H1 (cell line): ENCODE measurements around the gene CCDC78. TPM values are rescaled to one million over a fixed set of nuclear protein-coding genes. Genes with fewer than 3 reads are reported as not detected.

Source experiments
- CTCF ChIA-PET: fragments of 300-600 bp; sonication (Branson Sonifier 250); formaldehyde crosslinking; loops from one replicate; lab custom pipeline; 2021; ENCODE audit not compliant: partially characterized antibody; lab: Charles Lee
- POLR2A ChIA-PET: fragments of 300-600 bp; sonication (Branson Sonifier 250); formaldehyde crosslinking; loops from one replicate; lab custom pipeline; 2021; ENCODE audit warnings: inconsistent platforms; ENCODE audit not compliant: partially characterized antibody; lab: Charles Lee
- DNase-seq, 2 experiments: peaks; one replicate each; pipeline versions ENCODE4 v3.0.0 to v3.0.0-alpha.2; 2010 to 2022; ENCODE audit warnings: low spot score in 2 of 2, low read depth in 1 of 2, mixed read lengths in 1 of 2
- FAIRE-seq: peaks from 2 replicates; lab custom pipeline; 2011; peaks lifted over from hg19 to GRCh38; lab: Jason Lieb, UNC
- H2AFZ ChIP-seq: 2 replicates; pipeline ENCODE4 v1.8.1; 2012; ENCODE audit warnings: low read length, inconsistent platforms
- H2AK5ac ChIP-seq: 2 replicates; pipeline ENCODE4 v1.6.1; 2013; ENCODE audit warnings: low read depth, low read length
- H2BK120ac ChIP-seq: replicated peaks from 2 replicates; pipeline ENCODE3; 2013; ENCODE audit warnings: low read depth, low read length, inconsistent platforms
- H2BK12ac ChIP-seq: 2 replicates; pipeline ENCODE4 v1.6.1; 2013; ENCODE audit warnings: low read depth, low read length
- H2BK15ac ChIP-seq: 2 replicates; pipeline ENCODE4 v1.6.1; 2013; ENCODE audit warnings: low read length
- H2BK20ac ChIP-seq: 2 replicates; pipeline ENCODE4 v1.6.1; 2013; ENCODE audit warnings: low read length
- H2BK5ac ChIP-seq: 2 replicates; pipeline ENCODE4 v1.6.1; 2013; ENCODE audit warnings: low read depth, low read length
- H3K14ac ChIP-seq: 2 replicates; pipeline ENCODE4 v1.6.1; 2013; ENCODE audit warnings: inconsistent platforms; ENCODE audit not compliant: insufficient read length
- H3K18ac ChIP-seq: 2 replicates; pipeline ENCODE4 v1.6.1; 2013; ENCODE audit warnings: low read length; ENCODE audit errors: extremely low read depth
- H3K23ac ChIP-seq: 2 replicates; pipeline ENCODE4 v1.6.1; 2013; ENCODE audit warnings: inconsistent platforms; ENCODE audit not compliant: insufficient read length
- H3K23me2 ChIP-seq: 2 replicates; pipeline ENCODE4 v1.6.1; 2013; ENCODE audit warnings: low read depth, low read length
- H3K27ac ChIP-seq: 2 replicates; pipeline ENCODE4 v1.6.1; 2011; ENCODE audit warnings: low read depth, low read length, inconsistent platforms
- H3K27me3 ChIP-seq, 4 experiments: replicated peaks in 1 of 4; 1 replicate in 1 of 4; 2 replicates in 3 of 4; pipeline versions ENCODE4 v1.6.1 to v1.8.1; 2011 to 2013; ENCODE audit warnings: low read length in 3 of 4, mild to moderate bottlenecking in 3 of 4, inconsistent platforms in 2 of 4, mixed read lengths in 2 of 4, moderate library complexity in 1 of 4; ENCODE audit not compliant: control insufficient read depth in 3 of 4, insufficient read depth in 3 of 4; ENCODE audit errors: extremely low read depth in 1 of 4
- H3K36me3 ChIP-seq, 4 experiments: 2 replicates each; pipeline versions ENCODE4 v1.6.1 to v1.8.1; 2011 to 2013; ENCODE audit warnings: mild to moderate bottlenecking in 4 of 4, low read length in 3 of 4, moderate library complexity in 2 of 4, control low read depth in 1 of 4, inconsistent platforms in 1 of 4; ENCODE audit not compliant: insufficient read depth in 4 of 4, control insufficient read depth in 2 of 4
- H3K4ac ChIP-seq: replicated peaks from 2 replicates; pipeline ENCODE3; 2013; ENCODE audit warnings: low read length, low read depth, mixed read lengths, inconsistent platforms; ENCODE audit not compliant: insufficient read length
- H3K4me1 ChIP-seq, 4 experiments: replicated peaks in 1 of 4; 1 replicate in 1 of 4; 2 replicates in 3 of 4; pipeline versions ENCODE4 v1.6.1 to v1.8.1; 2011 to 2013; ENCODE audit warnings: low read length in 3 of 4, inconsistent platforms in 2 of 4, mixed read lengths in 1 of 4; ENCODE audit not compliant: insufficient read depth in 4 of 4, control insufficient read depth in 3 of 4
- H3K4me2 ChIP-seq, 2 experiments: 2 replicates each; pipeline versions ENCODE4 v1.6.1 to v1.8.1; 2011 to 2013; ENCODE audit warnings: low read depth in 2 of 2, low read length in 2 of 2, control low read depth in 1 of 2, inconsistent platforms in 1 of 2, mild to moderate bottlenecking in 1 of 2; ENCODE audit not compliant: insufficient read depth in 1 of 2
- H3K4me3 ChIP-seq, 4 experiments: fragments of 200-600, 300-600 bp in 1 of 4; sonication (generic), shearing (Covaris generic), sonication (Bioruptor Twin) in 1 of 4; 2 replicates each; pipeline versions ENCODE4 v1.5.1 to v1.8.1; 2011 to 2016; ENCODE audit warnings: low read length in 4 of 4, low read depth in 3 of 4, control low read depth in 2 of 4, inconsistent platforms in 2 of 4, mild to moderate bottlenecking in 2 of 4, mixed read lengths in 1 of 4, moderate library complexity in 1 of 4; ENCODE audit not compliant: insufficient read depth in 2 of 4; ENCODE audit errors: extremely low read depth in 1 of 4
- H3K56ac ChIP-seq: replicated peaks from 2 replicates; pipeline ENCODE3; 2013; ENCODE audit warnings: low read depth, mild to moderate bottlenecking, mixed read lengths, low read length, inconsistent platforms; ENCODE audit not compliant: insufficient read length
- H3K79me1 ChIP-seq: 2 replicates; pipeline ENCODE4 v1.6.1; 2013; ENCODE audit warnings: low read depth, low read length, control low read depth
- H3K79me2 ChIP-seq, 2 experiments: 2 replicates each; pipeline versions ENCODE4 v1.6.1 to v1.8.1; 2012 to 2013; ENCODE audit warnings: low read length in 2 of 2, mild to moderate bottlenecking in 2 of 2, inconsistent platforms in 1 of 2; ENCODE audit not compliant: insufficient read depth in 2 of 2, control insufficient read depth in 1 of 2
- H3K9ac ChIP-seq, 4 experiments: replicated peaks in 1 of 4; 1 replicate in 1 of 4; 2 replicates in 3 of 4; pipeline versions ENCODE4 v1.6.1 to v1.8.1; 2011 to 2013; ENCODE audit warnings: low read depth in 3 of 4, low read length in 3 of 4, control low read depth in 2 of 4, mild to moderate bottlenecking in 2 of 4, moderate library complexity in 2 of 4, inconsistent platforms in 1 of 4; ENCODE audit errors: extremely low read depth in 1 of 4
- H3K9me3 ChIP-seq, 2 experiments: 2 replicates each; pipeline versions ENCODE4 v1.6.1 to v1.8.1; 2012 to 2013; ENCODE audit warnings: mild to moderate bottlenecking in 2 of 2, moderate library complexity in 2 of 2, control low read depth in 1 of 2, inconsistent platforms in 1 of 2, low read depth in 1 of 2, low read length in 1 of 2, mixed read lengths in 1 of 2; ENCODE audit not compliant: insufficient read depth in 2 of 2
- H4K20me1 ChIP-seq, 2 experiments: replicated peaks in 1 of 2; 2 replicates each; pipeline versions ENCODE3 to v1.8.1; 2011 to 2013; ENCODE audit warnings: inconsistent platforms in 2 of 2, low read length in 2 of 2, mild to moderate bottlenecking in 1 of 2; ENCODE audit not compliant: insufficient read depth in 2 of 2, control insufficient read depth in 1 of 2
- H4K5ac ChIP-seq: 2 replicates; pipeline ENCODE4 v1.6.1; 2013; ENCODE audit warnings: low read length, low read depth, mixed read lengths, inconsistent platforms; ENCODE audit not compliant: insufficient read length
- H4K8ac ChIP-seq: 2 replicates; pipeline ENCODE4 v1.8.0; 2013; ENCODE audit warnings: mild to moderate bottlenecking, moderate library complexity, low read length, inconsistent platforms; ENCODE audit not compliant: insufficient read depth; ENCODE audit errors: extremely low read depth
- H4K91ac ChIP-seq: replicated peaks from 2 replicates; pipeline ENCODE3; 2013; ENCODE audit warnings: low read length, mixed read lengths, inconsistent platforms; ENCODE audit not compliant: insufficient read length
- BRCA1 ChIP-seq: IDR thresholded peaks from 2 replicates; pipeline ENCODE4 v1.6.1; 2012; ENCODE audit warnings: low read depth, low read length, improper control_type of control experiment
- CHD1 ChIP-seq: IDR thresholded peaks from 2 replicates; pipeline ENCODE4 v1.6.1; 2012; ENCODE audit warnings: low read depth, low read length, improper control_type of control experiment
- CREB1 ChIP-seq: IDR thresholded peaks from 2 replicates; pipeline ENCODE4 v1.6.1; 2012; ENCODE audit warnings: inconsistent platforms
- KDM1A ChIP-seq: fragments of 200-600, 300-600 bp; sonication (generic); IDR thresholded peaks from 2 replicates; pipeline ENCODE4 v1.7.1; 2016; ENCODE audit warnings: mild to moderate bottlenecking, low read length, borderline replicate concordance
- MAFK ChIP-seq: IDR thresholded peaks from 2 replicates; pipeline ENCODE4 v1.6.1; 2012; ENCODE audit warnings: low read depth, mild to moderate bottlenecking, improper control_type of control experiment, low read length
- SAP30 ChIP-seq: fragments of 300-600 bp; sonication (generic); IDR thresholded peaks from 2 replicates; pipeline ENCODE4 v1.7.1; 2012; ENCODE audit warnings: low read length, moderate library complexity, mild to moderate bottlenecking, inconsistent platforms; ENCODE audit not compliant: insufficient read depth, insufficient replicate concordance
- SIRT6 ChIP-seq: IDR thresholded peaks from one replicate; pipeline ENCODE4 v1.7.1; 2012; ENCODE audit warnings: low read length, inconsistent platforms
- SUZ12 ChIP-seq: fragments of 200-600 bp; sonication (generic); IDR thresholded peaks from 2 replicates; pipeline ENCODE4 v1.6.1; 2012; ENCODE audit warnings: mild to moderate bottlenecking, inconsistent platforms, low read length, moderate library complexity, mixed read lengths
- TCF12 ChIP-seq: IDR thresholded peaks from 2 replicates; pipeline ENCODE4 v1.6.1; 2011; ENCODE audit warnings: low read depth, mild to moderate bottlenecking, low read length
- YY1 ChIP-seq: IDR thresholded peaks from 2 replicates; pipeline ENCODE4 v1.6.1; 2011; ENCODE audit warnings: low read depth, mild to moderate bottlenecking, low read length
- WGBS, 2 experiments: shearing (Covaris generic) in 1 of 2; methylation state at CpG; one replicate each; pipeline versions ENCODE4 v1.1.6 to v1.1.7; 2013 to 2015; ENCODE audit warnings: low lambda C conversion rate in 2 of 2, mixed read lengths in 2 of 2, inconsistent platforms in 1 of 2, low coverage in 1 of 2, missing lambda C conversion rate in 1 of 2; ENCODE audit not compliant: insufficient replicate concordance in 2 of 2, insufficient coverage in 1 of 2, insufficient read length in 1 of 2; ENCODE audit errors: extremely low coverage in 1 of 2, missing lambda C conversion rate in 1 of 2; 5-methylcytosine and 5-hydroxymethylcytosine counted together
- polyA plus RNA-seq, 7 experiments: library from polyadenylated mRNA; depleted of rRNA in 3 of 7; stranded (reverse) in 5 of 7; unstranded in 2 of 7; fragments of >200 nt in 5 of 7; fragments of 200-250 nt in 2 of 7; gene quantifications; 1 replicate in 5 of 7; 2 replicates in 1 of 7; 4 replicates in 1 of 7; pipeline versions ENCODE4 v1.2.1 to v1.2.3, GENCODE V29; 2011 to 2013; ENCODE audit warnings: missing spikeins in 2 of 7, mixed read lengths in 2 of 7
- total RNA-seq: library from RNA; stranded (reverse); fragmentation: NEBNext Ultra II Directional; extraction: Animal tissue kit (Norgen Biotek cat#: 25700); gene quantifications from 2 replicates; pipeline ENCODE4 v1.2.1, GENCODE V29; 2021
- TF ChIP-seq, protein P1 (sequence below): IDR thresholded peaks from 2 replicates; pipeline ENCODE4 v1.6.1; 2011; ENCODE audit warnings: low read depth, mild to moderate bottlenecking, low read length; ENCODE audit not compliant: insufficient read depth

Gene CCDC78
- total and polyA plus RNA-seq, 2 of the 8 experiments (the other 6 are each of a cell fraction or from before 2014, with no cell fraction given) = 7.1 to 8.5 TPM

GRCh38 chr16:720990-721764 is 5.1 kb downstream of the CCDC78 start, which contains the start of gene ANTKMT:
Gene ANTKMT (plus strand): TSS chr16:721146. CDS start chr16:721275, 129 bp downstream.
- Histone ChIP-seq H2BK15ac (no peak within 1 kb of the TSS; the same call in 1 of the 2 replicates), H3K4me3 (peak within 1 kb of the TSS; percentile 75 to 77 (median 76)), H4K5ac (peak within 1 kb of the TSS; percentile 83), H2BK12ac (peak within 1 kb of the TSS; percentile 23; the same call in 1 of the 2 replicates), H4K8ac (peak within 1 kb of the TSS; percentile 93), H4K91ac (peak within 1 kb of the TSS; percentile 97), H3K18ac (peak within 1 kb of the TSS; percentile 95), H3K9me3 (no peaks in the 10 kb centered on the region; a peak in 1 of 4 replicates), H2BK20ac (no peak within 1 kb of the TSS), H2AK5ac (no peak within 1 kb of the TSS), H3K14ac (no peak within 1 kb of the TSS), H3K79me1 (no peaks in the 10 kb centered on the region), H3K79me2 (no peaks in the 10 kb centered on the region), H3K27me3 (peaks cover 0 to 26% (median 6%) of the 10 kb centered on the region in 4 experiments; a peak in 5 of 7 replicates), H3K56ac (peak within 1 kb of the TSS; percentile 95), H3K4me1 (peaks cover 0 to 22% (median 14%) of the 10 kb centered on the region in 4 experiments; a peak in 5 of 7 replicates), H4K20me1 (peaks cover 4 to 21% of the 10 kb centered on the region in 2 experiments), H3K36me3 (peaks cover 0 to 6% (median 0%) of the 10 kb centered on the region in 4 experiments; a peak in 1 of 8 replicates), H2BK5ac (peak within 1 kb of the TSS; percentile 95), H3K9ac (peak within 1 kb of the TSS; percentile 77 to 88 (median 80)), H3K4ac (peak within 1 kb of the TSS; percentile 96), H3K23ac (no peak within 1 kb of the TSS), H3K23me2 (peaks cover 9% of the 10 kb centered on the region; the same call in 1 of the 2 replicates), H2BK120ac (no peak within 1 kb of the TSS), H2AFZ (no peak within 1 kb of the TSS; the same call in 1 of the 2 replicates), H3K4me2 (peak within 1 kb of the TSS; percentile 76 to 83), H3K27ac (peak within 1 kb of the TSS; percentile 89)
- no peak for FAIRE-seq
- WGBS, 2 experiments = 7% methylated on average over 68 of the region's 106 CpGs; no CpG with 5 or more reads in 1 of the 2 experiments
- peak in 1 of 2 experiments; percentile 93 for DNase-seq
- ChIA-PET CTCF (interaction anchor here (1.0 to 35.8 kb wide), 6 partner anchors 4 to 327 kb away, joined by 3 to 977 read pairs (median 216); partner anchors contain the start of genes ANTKMT, CCDC78, CHTF18 and CIAO3), POLR2A (interaction anchor here (0.6 to 23.0 kb wide), 26 partner anchors 5 to 135 kb away, joined by 3 to 353 read pairs (median 5); partner anchors contain the start of genes ANTKMT, CCDC78, CHTF18 and GNG13)
- TF ChIP-seq BRCA1 = no peak
- TF ChIP-seq TCF12 = no peak
- no peak for TF ChIP-seq MAFK
- no peak for TF ChIP-seq CHD1
- no peak for TF ChIP-seq SAP30
- TF ChIP-seq YY1 = 0 out of 2 replicates have a peak, but pooled peaks have one; percentile 32
- no peak for TF ChIP-seq KDM1A
- TF ChIP-seq, protein P1, sequence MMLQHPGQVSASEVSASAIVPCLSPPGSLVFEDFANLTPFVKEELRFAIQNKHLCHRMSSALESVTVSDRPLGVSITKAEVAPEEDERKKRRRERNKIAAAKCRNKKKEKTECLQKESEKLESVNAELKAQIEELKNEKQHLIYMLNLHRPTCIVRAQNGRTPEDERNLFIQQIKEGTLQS = no peak
- TF ChIP-seq SIRT6 = no peak
- TF ChIP-seq SUZ12 = no peak
- peak; percentile 68; the same call in 1 of the 2 replicates for TF ChIP-seq CREB1
